Stimulated activated CD4-positive, alpha-beta T cell treated with anti-CD3 and anti-CD28 coated beads, Interleukin-2, amount 100 ng/mL, for 4 hours (primary cell): Measurements from ENCODE around the gene PCAT6.
"Not testable (repeated sequence)": the region's sequence is repeated elsewhere in the genome, so short reads cannot be mapped to it uniquely, and the experiment has no call there.

Source experiments
- DNase-seq: peaks from one replicate; pipeline ENCODE4 v3.0.0-alpha.2; 2020; ENCODE audit warnings: low read depth

Gene PCAT6

DNA sequence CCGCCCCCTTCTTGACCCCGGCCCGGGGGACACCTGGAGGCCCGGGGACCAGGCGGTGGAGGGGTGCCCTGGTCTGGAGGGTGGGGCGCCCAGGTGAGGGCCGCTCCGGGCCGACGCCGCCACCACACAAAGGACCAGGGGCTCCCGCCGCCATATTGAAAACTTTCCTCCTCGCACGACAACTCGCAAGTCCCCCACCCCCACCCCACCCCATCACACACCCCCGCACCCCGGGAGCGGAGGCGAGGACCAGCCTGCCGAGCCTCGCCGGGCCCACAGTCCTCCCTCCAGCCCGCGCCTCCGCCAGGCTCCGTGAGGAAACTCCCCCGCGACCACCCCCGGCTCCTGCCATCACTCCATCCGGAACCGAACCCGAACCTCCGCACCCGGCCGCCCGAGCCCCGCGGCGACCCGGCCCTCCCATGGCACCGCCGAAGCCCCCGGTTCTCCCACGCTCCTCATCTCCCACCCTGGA lies 3.3 kb upstream of the PCAT6 start:
- DNase-seq = peak; percentile 64

DNA sequence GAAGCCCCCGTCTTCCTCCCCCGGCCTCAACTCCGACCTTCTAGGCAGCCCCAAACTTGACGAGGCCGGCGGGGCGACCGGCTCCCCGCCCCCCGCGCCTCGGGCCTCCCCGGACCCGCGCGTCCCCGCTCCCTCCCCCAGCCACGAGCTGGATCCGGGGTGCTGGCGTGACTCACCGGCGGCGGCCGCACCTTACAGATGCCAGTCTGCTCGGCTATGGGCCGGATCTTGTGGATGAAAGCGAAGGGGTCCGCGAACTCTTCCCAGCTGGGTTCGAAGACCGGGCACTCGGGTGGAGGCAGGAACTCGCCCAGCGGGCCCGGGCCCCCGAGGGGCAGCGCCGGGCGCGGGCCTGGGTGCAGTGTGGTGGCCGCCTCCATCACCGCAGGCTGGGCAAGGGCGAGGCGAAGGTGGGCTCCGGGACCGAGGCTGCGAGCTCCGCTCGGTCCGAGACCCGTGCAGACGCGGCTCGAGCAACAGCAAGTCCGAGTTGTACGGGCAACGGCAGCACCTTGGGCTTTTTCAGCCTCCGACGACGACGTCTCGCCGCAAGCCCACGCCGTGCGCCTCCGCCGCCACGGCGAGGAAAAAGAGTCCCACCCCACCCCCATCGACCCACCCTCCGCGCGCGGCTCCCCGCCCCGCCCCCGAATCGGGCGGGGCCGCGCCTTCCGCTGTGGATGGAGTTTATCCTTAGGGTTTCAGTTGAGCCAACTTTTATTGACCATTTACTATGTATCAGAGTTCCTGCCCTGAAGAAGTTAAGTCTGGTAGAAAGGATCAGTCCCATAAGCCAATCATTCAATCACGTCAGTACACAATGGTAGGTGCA lies 2.6 kb upstream of the PCAT6 start, which contains the start of gene KDM5B:
KDM5B (minus strand) TSS at position 496 of the 832 bp plus-strand sequence; CDS start at position 380, 116 bp downstream.
- DNase-seq = peak; percentile 61

DNA sequence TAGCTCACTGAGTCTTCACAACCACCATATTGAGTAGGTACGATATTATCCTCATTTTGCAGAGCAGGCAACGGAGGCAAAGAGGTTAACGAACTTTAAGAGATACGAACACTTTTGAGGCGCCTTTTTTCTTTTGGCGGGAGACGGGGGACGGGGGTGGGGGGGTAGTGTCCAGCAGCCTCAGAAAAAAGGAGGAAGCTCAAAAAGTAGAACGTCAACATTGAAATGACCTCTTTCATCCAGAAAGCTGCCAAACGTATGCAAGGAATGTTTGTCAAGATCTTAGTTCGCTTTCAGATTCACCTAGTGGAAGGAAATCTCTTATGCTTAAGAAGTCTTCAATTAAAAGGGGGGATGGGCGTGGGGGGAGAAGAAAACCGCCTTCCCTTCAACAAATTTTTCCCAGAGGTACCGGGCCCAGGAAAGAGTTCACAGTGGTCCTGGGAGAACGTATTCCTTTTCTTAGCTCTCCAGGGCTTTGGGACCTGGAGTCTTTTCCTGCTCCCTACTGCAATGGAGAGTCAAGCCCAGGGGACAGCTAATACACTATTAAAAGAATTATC lies 1.1 kb upstream of the PCAT6 start:
- DNase-seq = no peak

- no peak for DNase-seq
These were observed 550 bp upstream of the PCAT6 start for GRCh38 chr1:202810193-202810614.

DNA sequence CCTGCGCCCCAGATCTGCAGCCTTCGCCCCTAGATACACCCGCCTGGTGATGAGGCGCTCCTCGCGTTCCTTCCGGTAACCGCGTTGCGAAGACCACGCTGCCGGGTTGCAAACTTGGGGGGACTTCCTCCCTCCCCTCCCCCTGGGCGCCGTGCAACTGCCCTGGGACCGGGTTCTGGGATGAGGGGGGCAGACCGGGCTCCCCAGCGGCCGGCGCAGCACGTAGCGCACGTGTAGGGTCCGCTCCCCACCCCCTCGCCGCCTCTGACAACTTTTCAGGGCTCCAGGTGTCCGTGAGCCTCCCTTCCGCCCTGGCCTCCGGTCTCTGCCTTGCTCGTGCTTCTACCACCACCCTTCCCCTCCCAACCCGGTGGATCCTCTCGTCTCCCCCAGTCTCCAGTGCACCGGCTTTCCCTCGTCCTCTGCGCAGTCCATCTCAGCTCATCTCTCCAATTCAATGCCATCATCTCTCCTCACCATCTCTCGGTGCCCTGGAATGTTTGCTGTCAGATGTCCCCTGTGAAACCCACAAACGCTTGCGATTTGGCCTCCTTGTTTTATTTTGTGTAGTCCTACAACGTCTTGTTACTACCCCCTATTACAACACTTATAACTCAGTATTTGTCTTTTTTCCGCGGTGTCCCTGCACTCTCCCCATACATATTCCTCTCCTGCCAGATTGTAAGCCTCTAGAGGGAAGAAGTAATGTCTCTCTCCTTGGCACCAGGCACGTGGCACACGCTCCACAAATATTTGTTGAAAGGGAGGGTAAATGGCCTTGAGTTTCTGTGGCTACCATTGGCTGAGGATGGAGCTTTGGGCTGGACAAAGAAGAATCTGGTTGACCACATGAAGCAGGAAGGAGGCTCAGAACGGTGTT lies 782 bp downstream of the PCAT6 start:
- no peak for DNase-seq

- no peak for DNase-seq
These were observed 1.6 kb downstream of the PCAT6 start for GRCh38 chr1:202812176-202813026.

DNA sequence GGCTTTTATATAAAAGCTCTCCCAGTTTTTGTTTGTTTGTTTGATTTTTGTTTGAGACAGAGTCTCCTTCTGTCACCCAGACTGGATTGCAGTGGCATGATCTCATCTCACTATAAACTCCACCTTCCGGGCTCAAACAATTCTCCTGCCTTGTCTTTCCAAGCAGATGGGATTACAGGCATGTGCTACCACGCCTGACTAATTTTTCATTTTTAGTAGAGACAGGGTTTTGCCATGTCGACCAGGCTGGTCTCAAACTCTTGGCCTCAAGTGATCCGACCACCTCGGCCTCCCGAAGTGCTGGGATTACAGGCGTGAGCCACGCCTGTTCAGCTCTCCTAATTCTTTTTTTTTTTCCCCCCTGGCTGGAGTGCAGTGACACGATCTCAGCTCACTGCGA lies 4.4 kb downstream of the PCAT6 start:
- no peak for DNase-seq

GRCh38 chr1:202818819-202819218 lies 8.1 kb downstream of the PCAT6 start:
- no peak for DNase-seq

DNA sequence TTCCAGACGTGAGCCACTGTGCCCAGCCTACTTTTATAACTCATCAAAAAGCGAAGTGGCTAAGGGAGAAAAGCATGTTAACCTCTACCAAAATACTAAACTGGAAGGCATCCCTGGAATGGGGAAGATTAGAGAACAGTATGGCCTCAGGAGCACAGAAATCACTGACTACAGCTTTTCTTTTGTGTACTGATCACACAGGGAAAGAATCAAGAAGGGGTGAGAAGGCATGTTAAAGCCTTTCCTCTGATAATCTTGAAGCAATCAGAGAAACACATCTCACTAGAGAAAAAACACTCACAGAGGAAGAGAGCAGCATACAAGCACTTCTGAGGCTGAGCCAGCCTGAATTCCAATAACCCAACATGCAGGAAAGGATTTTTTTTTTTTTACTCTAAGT lies 10.7 kb downstream of the PCAT6 start:
- no peak for DNase-seq

DNA sequence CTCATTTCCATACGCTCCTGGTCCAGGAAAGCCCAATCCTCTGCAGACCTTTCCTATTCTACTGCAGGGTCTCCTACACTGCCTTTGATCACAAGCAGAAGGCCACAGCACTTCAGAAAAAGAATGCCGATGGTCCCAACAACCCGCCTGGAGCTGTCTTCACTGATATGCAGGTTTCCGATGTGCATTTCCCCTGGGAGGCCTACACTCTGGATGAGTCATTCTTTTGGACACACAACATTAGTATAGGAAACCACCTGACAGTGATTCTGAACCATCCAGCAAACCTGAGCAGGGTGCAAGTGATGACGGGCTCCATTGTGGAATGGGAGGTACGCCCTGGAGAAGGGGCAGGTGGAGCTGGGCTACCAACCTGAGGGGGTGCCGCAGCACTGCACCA lies 15.0 kb downstream of the PCAT6 start:
- no peak for DNase-seq

- DNase-seq = not testable (repeated sequence)
These were observed 18.5 kb downstream of the PCAT6 start for GRCh38 chr1:202829223-202829622.

GRCh38 chr1:202831906-202832305 lies 21.2 kb downstream of the PCAT6 start:
- DNase-seq = no peak

DNA sequence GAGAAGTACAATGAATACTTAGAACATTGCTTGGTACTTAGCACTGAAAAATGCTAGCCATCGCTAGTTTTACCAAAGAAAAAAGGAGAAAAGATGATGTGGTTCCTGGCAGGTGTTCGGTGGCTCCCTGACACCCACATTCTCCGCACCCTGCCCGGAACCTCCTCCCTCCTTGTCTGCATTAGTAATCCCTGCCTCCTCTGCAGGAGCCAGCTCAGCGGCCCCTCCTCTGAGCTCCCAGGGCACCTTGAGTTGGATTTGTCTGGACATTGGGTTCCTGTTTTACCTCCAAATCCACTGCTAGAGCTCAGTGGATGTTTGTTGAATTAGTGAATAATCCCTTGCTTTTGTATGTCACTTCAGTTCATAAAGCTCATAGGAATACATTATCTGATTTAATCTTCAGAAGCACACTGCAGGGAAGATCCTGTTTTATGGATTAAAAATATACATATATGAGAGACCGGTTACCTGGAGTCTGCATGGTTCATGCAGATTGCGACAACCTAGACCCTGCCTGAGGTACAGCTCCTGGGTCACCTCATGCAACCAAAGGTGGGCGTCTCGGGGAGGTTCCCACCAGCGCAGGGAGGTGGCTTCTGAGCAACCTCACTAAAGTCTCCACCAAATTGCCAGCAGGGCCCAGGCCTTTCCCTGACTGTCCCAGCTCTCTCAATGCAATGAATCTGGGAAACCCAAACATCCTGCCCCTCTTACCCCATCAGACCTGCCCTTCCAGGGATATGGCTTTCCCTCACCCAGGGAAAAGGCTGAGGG lies 24.2 kb downstream of the PCAT6 start:
- no peak for DNase-seq

DNA sequence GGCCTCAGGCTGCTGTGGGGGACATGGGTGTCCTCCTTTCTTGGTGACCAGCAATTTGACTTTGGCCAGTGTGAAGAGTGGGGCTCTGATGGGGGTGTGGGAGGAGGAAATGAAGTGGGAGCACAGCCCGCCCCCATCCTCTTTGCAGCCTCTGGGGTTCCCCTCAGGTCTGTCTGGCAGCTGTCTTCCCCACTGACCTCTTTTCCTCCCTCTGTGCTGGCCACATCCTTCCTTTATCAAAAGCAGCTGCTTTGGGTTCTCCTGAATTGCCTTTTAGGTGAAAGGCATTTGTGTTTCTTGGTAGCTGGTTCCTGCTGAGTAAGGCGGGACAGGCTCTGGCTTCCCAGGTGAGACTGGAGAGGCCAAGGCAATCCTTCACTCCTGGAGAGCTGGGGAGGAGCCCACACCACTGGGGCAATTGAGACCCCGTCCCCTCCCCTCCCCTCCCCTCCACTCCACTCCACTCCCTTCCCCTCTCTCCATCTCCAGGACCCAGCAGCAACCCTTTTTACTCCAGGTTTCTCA lies 24.9 kb downstream of the PCAT6 start:
- no peak for DNase-seq

DNA sequence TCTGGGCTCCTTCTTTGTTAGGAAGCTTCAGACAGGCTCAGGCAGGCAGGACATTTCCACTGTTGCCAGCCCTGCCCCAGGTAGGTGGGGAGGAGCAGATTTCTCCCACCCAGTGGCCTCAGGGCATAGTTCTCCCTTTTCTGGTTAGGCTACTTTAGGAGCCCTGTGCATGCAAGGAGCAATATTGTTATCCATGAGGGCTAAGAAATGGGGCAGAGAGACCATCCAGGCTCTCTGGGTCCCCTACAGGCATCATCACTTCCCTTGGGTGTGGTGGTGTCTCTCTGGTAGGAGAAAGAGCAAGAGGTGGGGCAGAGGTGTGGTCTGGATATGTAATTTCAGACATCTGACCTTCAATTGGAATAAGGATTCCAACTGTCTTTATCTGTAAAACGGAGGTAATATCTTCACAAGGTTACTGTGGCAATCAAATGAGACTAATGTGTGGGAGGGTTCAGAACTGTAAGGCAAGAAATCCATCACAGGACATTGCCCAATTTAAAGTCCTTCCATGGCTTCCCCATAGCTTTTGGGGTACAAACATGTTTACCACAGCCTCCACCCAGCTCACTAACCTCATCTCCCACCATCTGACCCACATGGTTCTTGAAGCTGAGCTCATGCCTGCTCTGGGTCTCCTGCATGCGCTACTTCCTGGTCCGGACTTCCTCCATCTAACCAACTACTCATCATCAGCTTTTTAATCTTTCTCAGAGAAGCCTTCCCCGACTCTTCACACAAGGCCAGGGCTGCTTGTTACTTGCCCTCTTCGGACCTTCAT lies 26.1 kb downstream of the PCAT6 start:
- DNase-seq = no peak

GRCh38 chr1:202837746-202838262 lies 27.1 kb downstream of the PCAT6 start:
- no peak for DNase-seq

DNA sequence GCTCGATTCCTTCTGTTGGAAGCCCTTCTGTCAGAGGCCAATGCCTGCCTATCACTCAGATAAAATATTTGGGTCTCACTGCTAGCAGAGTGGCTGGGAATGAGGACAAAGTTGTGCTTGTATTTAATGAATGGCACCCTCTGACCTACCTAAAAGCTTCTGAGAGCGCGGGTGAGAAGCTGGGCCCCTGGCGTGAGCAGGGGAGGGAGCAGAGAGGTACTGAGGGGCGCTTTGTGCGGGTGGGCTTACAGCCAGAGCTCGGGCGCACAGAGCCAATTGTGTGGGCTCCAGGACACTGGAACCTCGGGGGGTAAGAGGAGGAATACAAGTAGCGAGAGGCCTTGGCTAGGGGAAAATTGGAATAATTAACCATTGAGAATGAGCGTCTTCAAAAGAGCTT lies 32.3 kb downstream of the PCAT6 start:
- DNase-seq = no peak

- no peak for DNase-seq
These were observed 33.5 kb downstream of the PCAT6 start for GRCh38 chr1:202844259-202844658.

DNA sequence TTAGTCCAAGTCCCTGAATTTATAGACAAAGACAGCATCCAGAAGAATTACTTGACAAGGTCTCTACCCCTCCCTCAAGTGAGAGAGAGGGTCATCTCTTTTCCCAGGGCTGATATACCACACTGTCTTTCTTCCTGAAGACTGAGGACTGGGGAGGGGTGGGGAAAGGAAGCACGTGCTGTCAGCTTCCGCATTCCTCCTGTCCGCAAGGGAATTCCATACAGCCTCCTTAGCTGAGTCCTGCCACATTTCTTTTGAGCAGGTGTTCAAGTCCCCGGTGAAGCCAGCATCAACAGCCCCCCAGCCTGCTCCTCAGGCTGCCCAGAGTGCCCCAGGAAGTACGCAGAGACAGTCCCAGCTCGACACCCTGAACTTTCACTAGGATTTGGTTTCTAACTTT lies 34.2 kb downstream of the PCAT6 start:
- no peak for DNase-seq

- no peak for DNase-seq
These were observed 37.4 kb downstream of the PCAT6 start for GRCh38 chr1:202848191-202848542.
